Parathyroid adenoma (tissue), 2 donors: Measurements from ENCODE around the gene NCOR2.
"Not testable (repeated sequence)": the region's sequence is repeated elsewhere in the genome, so short reads cannot be mapped to it uniquely, and the experiment has no call there.

Experiments
- H2AFZ ChIP-seq: fragments of 300-600 bp; sonication (generic); one replicate; pipeline ENCODE4 v1.7.0; 2017; ENCODE audit warnings: antibody characterized with exemption, mild to moderate bottlenecking
- H3K27ac ChIP-seq: fragments of 300-600 bp; sonication (generic); one replicate; pipeline ENCODE4 v1.7.0; 2017
- H3K27me3 ChIP-seq: fragments of 300-600 bp; sonication (generic); one replicate; pipeline ENCODE4 v1.7.0; 2017; ENCODE audit warnings: low read length; ENCODE audit not compliant: control insufficient read depth, insufficient read depth
- H3K36me3 ChIP-seq: fragments of 300-600 bp; sonication (generic); one replicate; pipeline ENCODE4 v1.7.0; 2017; ENCODE audit warnings: low read length; ENCODE audit not compliant: control insufficient read depth, insufficient read depth
- H3K4me1 ChIP-seq: fragments of 300-600 bp; sonication (generic); one replicate; pipeline ENCODE4 v1.7.0; 2017; ENCODE audit warnings: control low read depth
- H3K4me2 ChIP-seq: fragments of 300-600 bp; sonication (generic); one replicate; pipeline ENCODE4 v1.7.0; 2017; ENCODE audit warnings: low read length
- H3K4me3 ChIP-seq: fragments of 300-600 bp; sonication (generic); one replicate; pipeline ENCODE4 v1.7.0; 2017; ENCODE audit warnings: low read depth, low read length
- H3K79me2 ChIP-seq: fragments of 300-600 bp; sonication (generic); one replicate; pipeline ENCODE4 v1.7.0; 2017; ENCODE audit warnings: control low read depth
- H3K9ac ChIP-seq: fragments of 300-600 bp; sonication (generic); one replicate; pipeline ENCODE4 v1.7.0; 2017; ENCODE audit warnings: mild to moderate bottlenecking
- H3K9me3 ChIP-seq: fragments of 300-600 bp; sonication (generic); one replicate; pipeline ENCODE4 v1.7.0; 2017; ENCODE audit warnings: low read length; ENCODE audit not compliant: control insufficient read depth
- CTCF ChIP-seq: fragments of 300-600 bp; sonication (generic); IDR thresholded peaks from one replicate; pipeline ENCODE4 v1.7.0; 2017; ENCODE audit warnings: antibody characterized with exemption, mild to moderate bottlenecking
- donor health status: primary hyperparathyroidism.

Gene NCOR2

GRCh38 chr12:124588751-124589267 is 21.4 kb upstream of the NCOR2 start:
- no peaks in the 10 kb centered on the region for H3K27me3 ChIP-seq
- TF ChIP-seq CTCF, result no peak
- H3K9me3 ChIP-seq, result no peaks in the 10 kb centered on the region
- H3K79me2 ChIP-seq, result no peaks in the 10 kb centered on the region
- no peak overlapping the region for H3K9ac ChIP-seq
- peak overlapping the region; percentile 2 for H3K27ac ChIP-seq
- peaks cover 3% of the 10 kb centered on the region for H3K4me1 ChIP-seq
- H3K36me3 ChIP-seq, result no peaks in the 10 kb centered on the region
- no peak overlapping the region for H3K4me2 ChIP-seq
- no peak overlapping the region for H2AFZ ChIP-seq
- H3K4me3 ChIP-seq, result no peak overlapping the region

DNA sequence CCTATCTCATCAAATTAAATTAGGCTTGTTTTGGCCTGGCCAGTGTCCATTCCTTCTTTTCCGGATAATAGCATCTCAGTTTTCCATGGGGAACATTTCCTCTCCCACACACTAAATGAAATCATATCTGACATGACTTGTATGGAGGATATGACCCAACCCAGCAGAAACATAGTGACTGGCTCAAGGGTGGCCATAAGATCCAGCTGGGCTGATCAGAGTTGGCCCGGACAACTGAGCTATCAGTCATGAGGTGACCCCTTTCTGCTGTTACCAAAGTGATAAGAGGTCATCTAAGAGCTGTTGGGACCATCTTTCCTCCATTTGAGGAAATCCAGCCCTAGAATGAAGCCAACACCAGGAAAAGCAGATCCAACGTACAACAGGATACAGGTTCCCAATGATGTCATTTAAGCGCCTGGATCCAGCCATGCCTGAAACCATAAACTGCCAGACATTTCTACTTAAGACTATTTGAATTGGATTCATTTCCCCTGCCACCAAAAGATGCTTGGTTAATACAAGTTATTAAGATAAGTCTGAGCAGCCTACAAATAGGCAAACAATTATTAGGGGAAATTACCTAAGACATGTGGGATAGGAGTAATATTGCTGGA is 20.7 kb upstream of the NCOR2 start:
- TF ChIP-seq CTCF, result no peak
- H3K4me1 ChIP-seq, result peaks cover 3% of the 10 kb centered on the region
- no peaks in the 10 kb centered on the region for H3K79me2 ChIP-seq
- no peaks in the 10 kb centered on the region for H3K9me3 ChIP-seq
- H3K36me3 ChIP-seq, result no peaks in the 10 kb centered on the region
- H3K9ac ChIP-seq, result no peak overlapping the region
- no peak overlapping the region for H3K4me2 ChIP-seq
- H3K27ac ChIP-seq, result no peak overlapping the region
- H3K4me3 ChIP-seq, result no peak overlapping the region
- H3K27me3 ChIP-seq, result no peaks in the 10 kb centered on the region
- H2AFZ ChIP-seq, result no peak overlapping the region

GRCh38 chr12:124586756-124587155 is 19.3 kb upstream of the NCOR2 start:
- no peak for TF ChIP-seq CTCF
- no peaks in the 10 kb centered on the region for H3K27me3 ChIP-seq

DNA sequence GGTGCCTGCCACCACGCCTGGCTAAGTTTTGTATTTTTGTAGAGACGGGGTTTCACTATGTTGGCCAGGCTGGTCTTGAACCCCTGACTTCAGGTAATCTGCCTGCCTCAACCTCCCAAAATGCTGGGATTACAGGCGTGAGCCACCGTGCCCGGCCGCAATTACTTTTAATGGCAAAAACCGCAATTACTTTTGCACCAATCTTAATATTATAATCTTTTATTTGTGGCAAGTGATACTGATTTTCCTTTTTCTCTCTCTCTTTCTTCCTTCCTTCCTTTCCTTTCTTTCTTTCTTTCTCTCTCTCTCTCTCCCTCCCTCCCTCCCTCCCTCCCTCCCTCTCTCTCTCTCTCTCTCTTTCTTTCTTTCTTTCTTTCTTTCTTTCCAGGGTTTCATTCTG is 17.1 kb upstream of the NCOR2 start:
- H3K27me3 ChIP-seq, H3K4me1 ChIP-seq, H2AFZ ChIP-seq, H3K4me3 ChIP-seq, H3K9ac ChIP-seq, H3K27ac ChIP-seq, H3K36me3 ChIP-seq, H3K9me3 ChIP-seq, H3K4me2 ChIP-seq, H3K79me2 ChIP-seq: not testable (repeated sequence)

More at GRCh38 chr12:124586756-124587155, 19.3 kb upstream of the NCOR2 start:
- Histone ChIP-seq H3K9me3 (no peaks in the 10 kb centered on the region), H3K4me2 (no peak overlapping the region), H2AFZ (no peak overlapping the region), H3K27ac (no peak overlapping the region), H3K36me3 (no peaks in the 10 kb centered on the region), H3K79me2 (no peaks in the 10 kb centered on the region), H3K4me3 (no peak overlapping the region), H3K4me1 (no peaks in the 10 kb centered on the region), H3K9ac (no peak overlapping the region)

GRCh38 chr12:124583854-124584253 is 16.4 kb upstream of the NCOR2 start:
- H3K4me2 ChIP-seq, result no peak overlapping the region
- H3K4me1 ChIP-seq, result no peaks in the 10 kb centered on the region
- H3K9me3 ChIP-seq, result no peaks in the 10 kb centered on the region
- H3K79me2 ChIP-seq, result no peaks in the 10 kb centered on the region
- H2AFZ ChIP-seq, result no peak overlapping the region
- H3K9ac ChIP-seq, result no peak overlapping the region
- H3K36me3 ChIP-seq, result no peaks in the 10 kb centered on the region
- no peaks in the 10 kb centered on the region for H3K27me3 ChIP-seq
- no peak for TF ChIP-seq CTCF
- H3K27ac ChIP-seq, result no peak overlapping the region
- no peak overlapping the region for H3K4me3 ChIP-seq
